ENCODE measurements around the gene FCN3.
A peak's percentile ranks its signal among the peaks of the same experiment; 100 is the strongest.

FCN3 gene

GRCh38 chr1:27379564-27380122, 5.0 kb upstream of the FCN3 start:
- H3K27ac Mint-ChIP-seq, result no peak overlapping the region
- TF ChIP-seq CTCF (IDR thresholded peaks at IDR 0.05; ENCODE audit: unreplicated experiment in 3 of 3), result no peak
- H3K9me3 Mint-ChIP-seq, result no peaks in the 10 kb centered on the region
- H3K4me3 Mint-ChIP-seq, result no peak overlapping the region
- peaks cover 16% of the 10 kb centered on the region for H3K4me1 Mint-ChIP-seq
- peaks cover 29% of the 10 kb centered on the region for H3K27me3 Mint-ChIP-seq (ENCODE audit: low read depth)
- no peaks in the 10 kb centered on the region for H3K36me3 Mint-ChIP-seq (ENCODE audit: low read depth)

GRCh38 chr1:27377760-27378495, 3.3 kb upstream of the FCN3 start:
- Mint-ChIP-seq H3K27me3 (ENCODE audit: low read depth) (peaks cover 29% of the 10 kb centered on the region), H3K4me1 (peaks cover 16% of the 10 kb centered on the region), H3K9me3 (no peaks in the 10 kb centered on the region), H3K4me3 (no peak overlapping the region), H3K36me3 (ENCODE audit: low read depth) (no peaks in the 10 kb centered on the region), H3K27ac (peak overlapping the region in 2 of 3 experiments; percentile 3 to 31)
- no peak for TF ChIP-seq CTCF (IDR thresholded peaks at IDR 0.05; ENCODE audit: unreplicated experiment in 3 of 3)

- no peak overlapping the region for H3K4me3 Mint-ChIP-seq
- TF ChIP-seq CTCF (IDR thresholded peaks at IDR 0.05; ENCODE audit: unreplicated experiment in 3 of 3), result peak in 2 of 3 experiments; percentile 8 to 20
- peak overlapping the region in 2 of 3 experiments; percentile 60 to 80 for H3K27ac Mint-ChIP-seq
- H3K9me3 Mint-ChIP-seq, result no peaks in the 10 kb centered on the region
- peaks cover 11% of the 10 kb centered on the region for H3K4me1 Mint-ChIP-seq
- peaks cover 11% of the 10 kb centered on the region for H3K27me3 Mint-ChIP-seq (ENCODE audit: low read depth)
- H3K36me3 Mint-ChIP-seq (ENCODE audit: low read depth), result no peaks in the 10 kb centered on the region
Measured at GRCh38 chr1:27372808-27373690, 1.6 kb downstream of the FCN3 start.

- H3K4me1 Mint-ChIP-seq, result peaks cover 13% of the 10 kb centered on the region
- H3K36me3 Mint-ChIP-seq (ENCODE audit: low read depth), result no peaks in the 10 kb centered on the region
- no peak for TF ChIP-seq CTCF (IDR thresholded peaks at IDR 0.05; ENCODE audit: unreplicated experiment in 3 of 3)
- peak overlapping the region; percentile 60 to 80 (median 74) for H3K27ac Mint-ChIP-seq
- H3K4me3 Mint-ChIP-seq, result peak overlapping the region in 2 of 3 experiments; percentile 0 to 52
- no peaks in the 10 kb centered on the region for H3K9me3 Mint-ChIP-seq
- H3K27me3 Mint-ChIP-seq (ENCODE audit: low read depth), result peaks cover 13% of the 10 kb centered on the region
Measured at GRCh38 chr1:27372022-27372807, 2.4 kb downstream of the FCN3 start.

GRCh38 chr1:27368869-27369582, 5.6 kb downstream of the FCN3 start:
- TF ChIP-seq CTCF (IDR thresholded peaks at IDR 0.05; ENCODE audit: unreplicated experiment in 3 of 3), result peak in 2 of 3 experiments; percentile 24 to 27
- H3K27ac Mint-ChIP-seq, result peak overlapping the region in 2 of 3 experiments; percentile 48 to 82
- peak overlapping the region; percentile 70 to 85 (median 82) for H3K4me3 Mint-ChIP-seq
- H3K4me1 Mint-ChIP-seq, result peaks cover 28% of the 10 kb centered on the region
- H3K9me3 Mint-ChIP-seq, result no peaks in the 10 kb centered on the region
- no peaks in the 10 kb centered on the region for H3K36me3 Mint-ChIP-seq (ENCODE audit: low read depth)
- peaks cover 5% of the 10 kb centered on the region for H3K27me3 Mint-ChIP-seq (ENCODE audit: low read depth)

Data from nephron (organoid).